ENCODE results near the gene COL20A1. TPM values are rescaled to one million over a fixed set of nuclear protein-coding genes. Genes with fewer than 3 reads are reported as not detected.
"Not testable (repeated sequence)": the region's sequence is repeated elsewhere in the genome, so short reads cannot be mapped to it uniquely, and the experiment has no call there.

The COL20A1 gene
- polyA plus RNA-seq, 2 donors = not detected

DNA sequence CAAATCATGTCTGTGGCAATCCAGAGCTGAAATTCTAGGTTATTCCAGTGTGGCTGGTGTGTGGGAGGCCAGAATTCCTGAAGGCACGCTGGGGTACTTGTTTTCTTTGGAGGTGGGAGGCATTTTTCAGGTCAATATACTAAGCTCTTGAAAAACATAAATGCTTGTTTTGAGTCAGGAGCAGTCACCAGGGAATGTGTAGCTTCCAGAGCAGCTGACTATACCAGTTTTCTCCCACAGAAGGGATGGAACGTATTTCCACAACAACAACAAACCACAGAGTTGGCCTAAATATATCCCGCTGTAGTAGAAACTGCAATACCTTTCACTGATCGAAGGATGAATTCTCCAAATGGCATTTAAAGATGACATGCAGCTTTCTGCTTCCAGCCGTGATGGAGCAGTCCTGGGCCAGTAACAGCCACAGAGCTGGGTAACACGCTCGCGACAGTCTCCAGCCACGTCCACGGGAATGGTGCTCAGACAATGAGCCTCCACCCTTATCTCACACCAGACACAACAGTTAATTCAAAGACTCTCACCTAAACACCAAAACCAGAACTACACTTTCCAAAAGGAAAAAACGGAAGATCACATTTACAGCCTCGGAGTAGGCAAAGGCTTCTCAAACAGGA is 44.9 kb downstream of the COL20A1 start:
- Histone ChIP-seq H3K27ac (ENCODE audit: low read depth in 2 of 2, low read length in 1 of 2) (no peak overlapping the region), H3K27me3 (ENCODE audit: control insufficient read depth in 1 of 2, insufficient read depth in 2 of 2, low read length in 2 of 2) (peaks cover 3 to 4% of the 10 kb centered on the region in 2 donors), H3K4me1 (ENCODE audit: control insufficient read depth in 2 of 2, insufficient read depth in 2 of 2, low read length in 1 of 2) (peaks cover 2 to 3% of the 10 kb centered on the region in 2 donors), H3K9me3 (ENCODE audit: control insufficient read depth in 2 of 2, insufficient read depth in 1 of 2, low read depth in 1 of 2, low read length in 1 of 2) (peaks cover 0 to 4% of the 10 kb centered on the region in 2 donors), H3K36me3 (ENCODE audit: control insufficient read depth in 2 of 2, insufficient read depth in 2 of 2, low read length in 1 of 2) (no peaks in the 10 kb centered on the region), H3K4me3 (ENCODE audit: low read depth in 1 of 2, low read length in 2 of 2) (no peak overlapping the region)
- WGBS, 2 donors = 68 to 71% methylated on average over 12 of the region's 12 CpGs

DNA sequence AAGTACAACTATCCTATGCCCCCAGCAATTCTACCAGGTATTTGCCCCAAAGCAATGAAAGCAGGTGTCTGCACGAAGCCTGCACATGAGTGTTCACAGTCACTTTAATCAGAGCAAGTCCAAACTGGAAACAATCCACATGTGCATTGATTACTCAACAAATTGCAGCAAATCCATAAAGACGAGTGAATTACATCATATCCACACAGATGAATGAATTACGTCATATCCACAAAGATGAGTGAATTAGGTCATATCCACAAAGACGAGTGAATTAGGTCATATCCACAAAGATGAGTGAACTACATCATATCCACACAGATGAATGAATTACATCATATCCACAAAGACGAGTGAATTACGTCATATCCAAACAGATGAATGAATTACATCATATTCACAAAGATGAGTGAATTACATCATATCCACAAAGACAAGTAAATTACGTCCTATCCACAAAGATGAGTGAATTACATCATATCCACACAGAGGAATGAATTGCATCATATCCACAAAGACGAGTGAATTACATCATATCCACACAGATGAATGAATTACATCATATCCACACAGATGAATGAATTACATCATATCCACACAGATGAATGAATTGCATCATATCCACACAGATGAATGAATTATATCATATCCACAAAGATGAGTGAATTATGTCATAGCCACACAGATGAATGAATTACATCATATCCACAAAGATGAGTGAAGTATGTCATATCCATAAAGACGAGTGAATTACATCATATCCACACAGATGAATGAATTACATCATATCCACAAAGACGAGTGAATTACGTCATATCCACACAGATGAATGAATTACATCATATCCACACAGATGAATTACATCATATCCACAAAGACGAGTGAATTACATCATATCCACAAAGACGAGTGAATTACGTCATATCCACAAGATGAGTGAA is 46.4 kb downstream of the COL20A1 start:
- not testable (repeated sequence) for H3K27ac ChIP-seq (ENCODE audit: low read depth in 2 of 2, low read length in 1 of 2); H3K4me1 ChIP-seq (ENCODE audit: control insufficient read depth in 2 of 2, insufficient read depth in 2 of 2, low read length in 1 of 2); H3K4me3 ChIP-seq (ENCODE audit: low read depth in 1 of 2, low read length in 2 of 2); H3K36me3 ChIP-seq (ENCODE audit: control insufficient read depth in 2 of 2, insufficient read depth in 2 of 2, low read length in 1 of 2); H3K27me3 ChIP-seq (ENCODE audit: control insufficient read depth in 1 of 2, insufficient read depth in 2 of 2, low read length in 2 of 2); H3K9me3 ChIP-seq (ENCODE audit: control insufficient read depth in 2 of 2, insufficient read depth in 1 of 2, low read depth in 1 of 2, low read length in 1 of 2)
- WGBS, 2 donors = 63 to 66% methylated on average over 14 of the region's 14 CpGs

DNA sequence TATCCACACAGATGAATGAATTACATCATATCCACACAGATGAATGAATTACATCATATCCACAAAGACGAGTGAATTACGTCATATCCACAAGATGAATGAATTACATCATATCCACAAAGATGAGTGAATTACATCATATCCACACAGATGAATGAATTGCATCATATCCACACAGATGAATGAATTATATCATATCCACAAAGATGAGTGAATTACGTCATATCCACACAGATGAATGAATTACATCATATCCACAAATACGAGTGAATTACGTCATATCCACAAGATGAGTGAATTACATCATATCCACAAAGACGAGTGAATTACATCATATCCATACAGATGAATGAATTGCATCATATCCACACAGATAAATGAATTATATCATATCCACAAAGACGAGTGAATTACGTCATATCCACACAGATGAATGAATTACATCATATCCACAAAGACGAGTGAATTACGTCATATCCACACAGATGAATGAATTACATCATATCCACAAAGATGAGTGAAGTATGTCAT is 47.2 kb downstream of the COL20A1 start:
- not testable (repeated sequence) for H3K9me3 ChIP-seq (ENCODE audit: control insufficient read depth in 2 of 2, insufficient read depth in 1 of 2, low read depth in 1 of 2, low read length in 1 of 2); H3K4me3 ChIP-seq (ENCODE audit: low read depth in 1 of 2, low read length in 2 of 2); H3K27me3 ChIP-seq (ENCODE audit: control insufficient read depth in 1 of 2, insufficient read depth in 2 of 2, low read length in 2 of 2); H3K4me1 ChIP-seq (ENCODE audit: control insufficient read depth in 2 of 2, insufficient read depth in 2 of 2, low read length in 1 of 2); H3K27ac ChIP-seq (ENCODE audit: low read depth in 2 of 2, low read length in 1 of 2); H3K36me3 ChIP-seq (ENCODE audit: control insufficient read depth in 2 of 2, insufficient read depth in 2 of 2, low read length in 1 of 2)
- 74 to 76% methylated on average over 10 of the region's 10 CpGs for WGBS, 2 donors

DNA sequence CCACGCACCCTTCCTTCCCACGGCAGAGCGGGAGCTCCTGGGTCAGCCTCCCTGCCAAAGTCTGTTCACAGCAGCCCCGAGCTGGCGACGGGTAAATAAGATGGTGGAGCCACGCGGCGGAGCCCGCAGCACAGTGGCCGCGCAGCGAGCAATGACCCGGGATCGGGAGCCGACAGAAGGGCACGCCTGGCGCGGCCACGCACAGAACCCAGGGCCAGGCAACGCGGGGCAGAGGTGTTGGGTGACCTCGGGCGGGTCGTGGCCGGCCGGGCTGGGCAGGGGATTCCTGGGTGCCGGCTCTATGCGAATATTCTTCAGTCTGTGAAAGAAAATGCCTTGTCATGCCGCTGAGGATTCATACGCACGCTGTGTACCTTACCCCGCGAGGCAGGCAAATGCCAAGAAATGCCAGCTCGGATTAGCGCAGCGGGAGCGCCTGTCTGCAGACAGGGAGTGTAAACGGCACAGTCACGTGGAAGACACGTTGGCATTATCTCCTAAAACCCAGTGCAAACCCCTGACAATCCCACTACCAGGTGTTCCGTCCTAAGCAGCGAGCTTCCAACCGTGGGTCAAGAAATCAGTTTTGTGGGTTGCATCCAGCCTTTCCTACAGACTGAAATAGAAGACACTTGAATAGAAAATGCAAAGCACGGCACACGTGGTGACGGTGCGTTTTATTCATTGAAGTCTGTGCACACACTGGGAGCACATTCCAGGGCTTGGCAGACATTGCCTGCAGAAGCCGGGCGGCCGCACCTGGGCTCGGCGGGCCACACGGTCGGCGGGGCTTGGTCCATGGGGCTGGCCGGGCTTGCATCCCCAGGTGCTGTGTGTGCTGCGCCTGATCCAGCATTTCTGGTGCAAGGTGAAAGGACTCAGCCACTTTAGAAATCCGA is 49.8 kb downstream of the COL20A1 start:
- WGBS, 2 donors = 76 to 80% methylated on average over 59 of the region's 59 CpGs
- Histone ChIP-seq H3K9me3 (ENCODE audit: control insufficient read depth in 2 of 2, insufficient read depth in 1 of 2, low read depth in 1 of 2, low read length in 1 of 2) (no peaks in the 10 kb centered on the region), H3K27me3 (ENCODE audit: control insufficient read depth in 1 of 2, insufficient read depth in 2 of 2, low read length in 2 of 2) (peaks cover 0 to 2% of the 10 kb centered on the region in 2 donors), H3K27ac (ENCODE audit: low read depth in 2 of 2, low read length in 1 of 2) (no peak overlapping the region), H3K4me1 (ENCODE audit: control insufficient read depth in 2 of 2, insufficient read depth in 2 of 2, low read length in 1 of 2) (no peaks in the 10 kb centered on the region), H3K36me3 (ENCODE audit: control insufficient read depth in 2 of 2, insufficient read depth in 2 of 2, low read length in 1 of 2) (no peaks in the 10 kb centered on the region), H3K4me3 (ENCODE audit: low read depth in 1 of 2, low read length in 2 of 2) (no peak overlapping the region)

DNA sequence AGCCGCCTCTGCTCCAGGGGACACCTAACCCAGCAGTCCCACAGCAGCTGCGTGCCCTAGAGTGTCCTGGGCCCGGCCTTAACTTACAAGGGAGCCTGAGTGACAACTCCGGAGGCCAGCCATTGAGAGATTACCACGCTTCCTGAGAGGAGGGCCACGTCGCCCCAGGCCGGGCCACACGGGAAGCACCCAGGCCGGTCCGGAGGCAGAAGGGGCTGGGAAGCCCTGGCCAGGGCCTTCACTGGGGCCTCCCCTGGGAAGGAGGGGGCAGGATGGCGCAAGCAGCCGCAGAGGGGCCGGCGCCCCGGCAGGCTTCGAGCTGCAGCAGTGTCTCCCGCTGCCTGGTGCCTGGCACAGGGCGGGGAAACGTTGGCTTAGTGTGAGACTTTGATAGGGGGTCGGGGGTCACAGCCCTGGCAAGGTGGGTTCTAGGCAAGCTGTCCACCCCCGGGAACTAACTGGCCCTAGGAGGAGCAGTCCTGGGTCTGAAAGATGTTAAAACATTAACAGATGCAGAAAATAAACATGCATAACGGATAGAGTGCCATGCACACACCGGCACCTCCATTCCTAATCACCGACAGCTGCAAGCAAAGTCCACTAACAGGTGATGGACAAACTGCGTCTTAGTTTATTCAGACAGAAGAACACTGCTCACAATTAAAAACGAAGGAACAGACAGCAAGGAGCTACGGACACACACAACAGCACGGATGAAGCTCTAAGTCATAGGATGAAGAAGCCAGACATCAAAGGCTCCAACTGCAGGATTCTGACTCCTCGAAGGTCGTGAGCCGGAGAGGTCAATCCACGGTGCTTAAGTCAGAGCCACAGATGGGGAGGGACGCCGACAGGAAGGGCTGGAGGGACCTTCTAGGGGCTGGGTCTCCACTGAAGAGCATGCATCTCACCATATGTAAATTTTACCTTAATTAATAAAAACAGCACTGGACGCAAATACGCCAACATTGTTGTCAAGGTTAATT is 50.8 kb downstream of the COL20A1 start:
- Histone ChIP-seq H3K27ac (ENCODE audit: low read depth in 2 of 2, low read length in 1 of 2) (no peak overlapping the region), H3K36me3 (ENCODE audit: control insufficient read depth in 2 of 2, insufficient read depth in 2 of 2, low read length in 1 of 2) (no peaks in the 10 kb centered on the region), H3K4me3 (ENCODE audit: low read depth in 1 of 2, low read length in 2 of 2) (no peak overlapping the region), H3K27me3 (ENCODE audit: control insufficient read depth in 1 of 2, insufficient read depth in 2 of 2, low read length in 2 of 2) (peaks cover 0 to 2% of the 10 kb centered on the region in 2 donors), H3K4me1 (ENCODE audit: control insufficient read depth in 2 of 2, insufficient read depth in 2 of 2, low read length in 1 of 2) (no peaks in the 10 kb centered on the region), H3K9me3 (ENCODE audit: control insufficient read depth in 2 of 2, insufficient read depth in 1 of 2, low read depth in 1 of 2, low read length in 1 of 2) (no peaks in the 10 kb centered on the region)
- WGBS, 2 donors = 55 to 58% methylated on average over 37 of the region's 37 CpGs

DNA sequence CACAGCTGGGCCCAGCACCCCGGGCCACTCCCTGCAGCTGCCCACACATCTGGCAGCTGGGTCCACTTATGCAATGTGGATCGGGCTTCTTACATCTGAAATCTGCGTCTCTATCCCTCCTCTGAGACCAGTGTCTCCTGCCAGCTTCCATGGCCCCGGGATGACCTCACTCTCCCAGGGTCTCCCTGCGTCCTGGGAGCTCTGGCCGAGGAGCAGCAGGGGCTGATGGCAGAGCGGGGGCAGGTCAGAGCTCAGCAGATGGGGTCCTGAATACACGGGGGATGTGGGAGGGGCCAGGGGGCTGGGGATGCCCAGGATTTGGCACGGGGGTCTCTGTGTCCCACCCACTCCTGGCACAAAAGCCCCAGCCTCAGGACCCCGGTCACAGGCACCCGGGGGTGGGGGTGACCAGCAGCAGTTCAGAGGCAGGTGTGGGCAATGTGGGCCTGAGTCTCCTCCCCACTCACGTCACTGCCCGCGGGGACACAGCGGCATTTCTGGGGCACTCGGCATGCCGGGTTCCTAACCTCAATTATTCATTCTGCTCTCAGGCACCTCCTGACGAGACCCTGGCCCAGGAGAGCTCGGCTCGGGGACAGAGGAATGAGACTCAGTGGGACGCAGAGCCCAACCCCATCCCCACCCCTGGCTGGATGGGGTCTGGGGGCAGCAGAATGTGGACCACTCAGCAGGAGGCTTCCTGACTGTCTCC is 51.8 kb downstream of the COL20A1 start:
- H3K4me1 ChIP-seq (ENCODE audit: control insufficient read depth in 2 of 2, insufficient read depth in 2 of 2, low read length in 1 of 2) = no peaks in the 10 kb centered on the region
- H3K36me3 ChIP-seq (ENCODE audit: control insufficient read depth in 2 of 2, insufficient read depth in 2 of 2, low read length in 1 of 2) = no peaks in the 10 kb centered on the region
- H3K27me3 ChIP-seq (ENCODE audit: control insufficient read depth in 1 of 2, insufficient read depth in 2 of 2, low read length in 2 of 2) = peaks cover 0 to 2% of the 10 kb centered on the region in 2 donors
- no peak overlapping the region for H3K4me3 ChIP-seq (ENCODE audit: low read depth in 1 of 2, low read length in 2 of 2)
- no peak overlapping the region for H3K27ac ChIP-seq (ENCODE audit: low read depth in 2 of 2, low read length in 1 of 2)
- 47 to 57% methylated on average over 21 of the region's 21 CpGs for WGBS, 2 donors
- H3K9me3 ChIP-seq (ENCODE audit: control insufficient read depth in 2 of 2, insufficient read depth in 1 of 2, low read depth in 1 of 2, low read length in 1 of 2) = no peaks in the 10 kb centered on the region

DNA sequence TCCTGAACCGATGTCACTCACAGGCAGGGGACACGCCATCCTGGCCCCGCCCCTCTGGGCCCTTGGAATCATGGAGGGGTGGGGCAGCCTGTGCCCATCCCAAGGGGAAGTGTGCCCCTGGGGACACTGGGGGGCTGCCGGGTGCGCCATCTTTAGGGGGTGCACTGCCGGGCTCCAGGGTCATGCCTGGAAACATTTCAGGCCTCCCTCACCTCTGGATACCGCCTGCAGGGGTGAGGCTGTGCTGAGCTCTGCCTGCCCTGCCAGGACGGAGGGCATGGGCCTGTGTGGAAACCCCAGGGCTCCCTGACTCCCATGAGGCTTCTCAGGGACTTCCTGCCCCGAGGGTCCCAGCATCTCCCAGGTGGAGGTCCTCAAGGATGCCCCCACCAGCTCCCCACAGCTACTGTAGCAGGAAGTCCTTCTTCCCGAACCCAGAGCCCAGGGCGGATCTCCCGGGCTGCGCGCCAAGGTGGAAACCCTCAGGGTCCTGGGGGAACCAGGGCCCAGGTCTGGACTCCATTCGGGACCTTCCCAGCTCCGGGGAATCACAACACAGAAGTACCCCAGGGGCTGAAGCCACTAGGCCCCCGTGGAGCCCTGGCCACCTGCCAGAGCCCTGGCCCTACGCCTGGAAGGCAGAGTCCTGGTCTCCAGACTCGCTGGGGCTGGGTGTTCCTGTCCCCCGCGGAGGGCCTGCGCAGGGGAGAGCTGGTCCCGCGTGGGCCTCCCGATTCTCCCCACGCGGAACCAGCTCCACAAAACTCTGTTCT is 52.5 kb downstream of the COL20A1 start:
- H3K27me3 ChIP-seq (ENCODE audit: control insufficient read depth in 1 of 2, insufficient read depth in 2 of 2, low read length in 2 of 2) = peaks cover 0 to 2% of the 10 kb centered on the region in 2 donors
- no peaks in the 10 kb centered on the region for H3K4me1 ChIP-seq (ENCODE audit: control insufficient read depth in 2 of 2, insufficient read depth in 2 of 2, low read length in 1 of 2)
- peaks cover 0 to under 1% of the 10 kb centered on the region in 2 donors for H3K9me3 ChIP-seq (ENCODE audit: control insufficient read depth in 2 of 2, insufficient read depth in 1 of 2, low read depth in 1 of 2, low read length in 1 of 2)
- H3K27ac ChIP-seq (ENCODE audit: low read depth in 2 of 2, low read length in 1 of 2) = no peak overlapping the region
- H3K36me3 ChIP-seq (ENCODE audit: control insufficient read depth in 2 of 2, insufficient read depth in 2 of 2, low read length in 1 of 2) = no peaks in the 10 kb centered on the region
- 48 to 57% methylated on average over 26 to 27 of the region's 27 CpGs for WGBS, 2 donors
- H3K4me3 ChIP-seq (ENCODE audit: low read depth in 1 of 2, low read length in 2 of 2) = no peak overlapping the region

All from esophagus (tissue), 2 donors.